Measurements from ENCODE around the gene HUWE1. TPM values are rescaled to one million over a fixed set of nuclear protein-coding genes. Genes with fewer than 3 reads are reported as not detected.

The HUWE1 gene
- total and polyA plus RNA-seq, 9 of the 15 experiments (the other 6 are each of a cell fraction or from before 2014, with no cell fraction given): 23.9 to 204 (median 65.1) TPM

- TF ChIP-seq FIP1L1 (IDR thresholded peaks at IDR 0.05; ENCODE audit: low read depth, low read length, poor library complexity, severe bottlenecking): no peak
- TF ChIP-seq GTF2B (IDR thresholded peaks at IDR 0.05; ENCODE audit: extremely low read depth, insufficient read length): no peak
- no peak for TF ChIP-seq ZNF398 (CRISPR knock-in tag; IDR thresholded peaks at IDR 0.05)
- no peak for TF ChIP-seq NR3C1 (CRISPR knock-in tag; IDR thresholded peaks at IDR 0.05)
- TF ChIP-seq POLR2G (IDR thresholded peaks at IDR 0.05; ENCODE audit: low read depth, low read length): peak; percentile 88
- peak; percentile 72 for TF ChIP-seq TAF1 (IDR thresholded peaks at IDR 0.05; ENCODE audit: control insufficient read depth, extremely low read depth, insufficient read depth, low read length, severe bottlenecking)
- TF ChIP-seq CCNT2 (IDR thresholded peaks at IDR 0.05; ENCODE audit: borderline replicate concordance, extremely low read depth, insufficient read length, low read depth, low read length): no peak
- TF ChIP-seq NCOR1 (IDR thresholded peaks at IDR 0.05): 0 out of 2 replicates have a peak, but pooled peaks have one; percentile 26
- 0 out of 4 replicates have a peak, but pooled peaks of 1 of the 2 experiments have one; percentile 56 for TF ChIP-seq SIN3A (IDR thresholded peaks at IDR 0.05; ENCODE audit: borderline replicate concordance in 2 of 2, control insufficient read depth in 1 of 2, low read depth in 2 of 2, low read length in 2 of 2)
- no peak for TF ChIP-seq CHAMP1 (IDR thresholded peaks at IDR 0.05)
- no peak for TF ChIP-seq NR0B1 (IDR thresholded peaks at IDR 0.05; ENCODE audit: partially characterized antibody)
- TF ChIP-seq ZNF23 (CRISPR knock-in tag; IDR thresholded peaks at IDR 0.05): no peak
- no peak for TF ChIP-seq PML (IDR thresholded peaks at IDR 0.05; ENCODE audit: low read length)
- no peak for TF ChIP-seq SRF (CRISPR knock-in tag; IDR thresholded peaks at IDR 0.05)
- no peak for TF ChIP-seq CLOCK (CRISPR knock-in tag; IDR thresholded peaks at IDR 0.05; ENCODE audit: borderline replicate concordance)
- no peak for TF ChIP-seq ZNF699 (CRISPR knock-in tag; IDR thresholded peaks at IDR 0.05; ENCODE audit: insufficient replicate concordance)
Observed at GRCh38 chrX:53686151-53686885, at the start of gene HUWE1 (continued).

Data from K562 (cell line).